Activated CD4-positive, alpha-beta T cell treated with anti-CD3 and anti-CD28 coated beads, Interleukin-2, Interleukin-4, amounts not matched to agents 100 ng/mL and 50 ng/mL, durations not matched to agents 16 hours and 8 hours (primary cell): ENCODE data around the gene MAPT.

ENCODE experiments used
- DNase-seq: peaks from one replicate; pipeline ENCODE4 v3.0.0-alpha.2; 2020; ENCODE audit warnings: low spot score

The MAPT gene

GRCh38 chr17:46057366-46057765 is 163.0 kb downstream of the MAPT start:
- no peak for DNase-seq

GRCh38 chr17:46059486-46059885 is 165.1 kb downstream of the MAPT start:
- no peak for DNase-seq

GRCh38 chr17:46060461-46060860 is 166.1 kb downstream of the MAPT start:
- no peak for DNase-seq

GRCh38 chr17:46061435-46061834 is 167.1 kb downstream of the MAPT start:
- no peak for DNase-seq

GRCh38 chr17:46063241-46063640 is 168.9 kb downstream of the MAPT start:
- no peak for DNase-seq

- DNase-seq: no peak
Observed at GRCh38 chr17:46064460-46064859, 170.1 kb downstream of the MAPT start.

- no peak for DNase-seq
Observed at GRCh38 chr17:46071796-46072195, 177.4 kb downstream of the MAPT start.

- DNase-seq: no peak
Observed at GRCh38 chr17:46072998-46073397, 178.6 kb downstream of the MAPT start.

GRCh38 chr17:46074540-46074939 is 180.2 kb downstream of the MAPT start:
- DNase-seq: no peak
